Liver (tissue), 9 donors: ENCODE measurements around the gene GPR22. TPM values are rescaled to one million over a fixed set of nuclear protein-coding genes. Genes with fewer than 3 reads are reported as not detected.

Experiments
- DNase-seq: peaks from one replicate; pipeline ENCODE4 v3.0.0-alpha.2; 2017; ENCODE audit warnings: low spot score
- H3K27ac ChIP-seq, 2 donors: one replicate each; pipeline ENCODE4 v1.7.0; 2013; ENCODE audit warnings: inconsistent platforms in 2 of 2, low read length in 2 of 2, control low read depth in 1 of 2, low read depth in 1 of 2, mild to moderate bottlenecking in 1 of 2
- H3K27me3 ChIP-seq, 4 donors: one replicate each; pipeline versions ENCODE4 v1.6.1 to v1.7.0; 2013; ENCODE audit warnings: low read length in 3 of 4, inconsistent platforms in 1 of 4, mild to moderate bottlenecking in 1 of 4, moderate library complexity in 1 of 4; ENCODE audit not compliant: control insufficient read depth in 4 of 4, insufficient read depth in 4 of 4
- H3K36me3 ChIP-seq, 4 donors: one replicate each; pipeline versions ENCODE4 v1.6.1 to v1.7.0; 2013; ENCODE audit warnings: low read length in 3 of 4, mild to moderate bottlenecking in 3 of 4, low read depth in 1 of 4, moderate library complexity in 1 of 4; ENCODE audit not compliant: control insufficient read depth in 4 of 4, insufficient read depth in 3 of 4
- H3K4me1 ChIP-seq, 4 donors: one replicate each; pipeline versions ENCODE4 v1.6.1 to v1.7.0; 2013; ENCODE audit warnings: low read length in 3 of 4, mild to moderate bottlenecking in 3 of 4, moderate library complexity in 1 of 4; ENCODE audit not compliant: control insufficient read depth in 4 of 4, insufficient read depth in 4 of 4
- H3K4me3 ChIP-seq, 3 donors: one replicate each; pipeline versions ENCODE4 v1.6.1 to v1.7.0; 2013; ENCODE audit warnings: low read length in 3 of 3, control low read depth in 1 of 3, low read depth in 1 of 3, mild to moderate bottlenecking in 1 of 3
- H3K9ac ChIP-seq, 2 donors: one replicate each; pipeline ENCODE4 v1.7.0; 2013; ENCODE audit warnings: low read length in 2 of 2, mild to moderate bottlenecking in 2 of 2, moderate library complexity in 2 of 2, control low read depth in 1 of 2, low read depth in 1 of 2
- H3K9me3 ChIP-seq, 4 donors: one replicate each; pipeline versions ENCODE4 v1.6.1 to v1.7.0; 2013; ENCODE audit warnings: low read length in 3 of 4; ENCODE audit not compliant: control insufficient read depth in 4 of 4
- EGR1 ChIP-seq, 2 donors: IDR thresholded peaks; 2 replicates each; pipeline ENCODE4 v1.6.1; 2016 to 2018; ENCODE audit warnings: antibody characterized with exemption in 2 of 2, low read depth in 2 of 2
- FOXA1 ChIP-seq: IDR thresholded peaks from 2 replicates; pipeline ENCODE4 v1.6.1; 2016; ENCODE audit warnings: antibody characterized with exemption
- FOXA2 ChIP-seq: IDR thresholded peaks from 2 replicates; pipeline ENCODE4 v1.6.1; 2016; ENCODE audit warnings: antibody characterized with exemption
- GABPA ChIP-seq, 2 donors: IDR thresholded peaks in 1 of 2; conservative IDR thresholded peaks in 1 of 2; 2 replicates each; pipeline ENCODE4 v1.6.1; 2016; ENCODE audit warnings: antibody characterized with exemption in 2 of 2, mild to moderate bottlenecking in 1 of 2, moderate library complexity in 1 of 2
- HNF4A ChIP-seq, 2 donors: conservative IDR thresholded peaks; 2 replicates each; pipeline ENCODE4 v1.6.1; 2016; ENCODE audit warnings: antibody characterized with exemption in 2 of 2, mild to moderate bottlenecking in 2 of 2
- HNF4G ChIP-seq: IDR thresholded peaks from 2 replicates; pipeline ENCODE4 v1.6.1; 2016; ENCODE audit warnings: antibody characterized with exemption
- JUND ChIP-seq, 2 donors: IDR thresholded peaks; 2 replicates each; pipeline ENCODE4 v1.6.1; 2016; ENCODE audit warnings: antibody characterized with exemption in 2 of 2
- NR2F2 ChIP-seq: IDR thresholded peaks from 2 replicates; pipeline ENCODE4 v1.6.1; 2016; ENCODE audit warnings: antibody characterized with exemption
- RAD21 ChIP-seq, 2 donors: IDR thresholded peaks; 2 replicates each; pipeline ENCODE4 v1.6.1; 2016; ENCODE audit warnings: antibody characterized with exemption in 2 of 2, mild to moderate bottlenecking in 2 of 2
- RXRA ChIP-seq, 2 donors: IDR thresholded peaks; 2 replicates each; pipeline ENCODE4 v1.6.1; 2017 to 2018; ENCODE audit warnings: antibody characterized with exemption in 2 of 2, mild to moderate bottlenecking in 1 of 2
- SP1 ChIP-seq: IDR thresholded peaks from 2 replicates; pipeline ENCODE4 v1.6.1; 2018; ENCODE audit warnings: antibody characterized with exemption, mild to moderate bottlenecking
- TAF1 ChIP-seq: conservative IDR thresholded peaks from 2 replicates; pipeline ENCODE4 v1.6.1; 2016; ENCODE audit warnings: antibody characterized with exemption, mild to moderate bottlenecking
- YY1 ChIP-seq: IDR thresholded peaks from 2 replicates; pipeline ENCODE4 v1.6.1; 2016; ENCODE audit warnings: antibody characterized with exemption, mild to moderate bottlenecking
- WGBS: extraction: QIAGEN DNeasy Blood & Tissue Kit; methylation state at CpG from one replicate; pipeline ENCODE4 v1.1.7; 2013; 5-methylcytosine and 5-hydroxymethylcytosine counted together
- polyA plus RNA-seq, 2 donors: library from polyadenylated mRNA; stranded (reverse) in 1 of 2; unstranded in 1 of 2; fragments of 200-250 nt in 1 of 2; fragments of >200 nt in 1 of 2; fragmentation: Nextera tagmentation in 1 of 2; extraction: Ambion mirVana in 1 of 2; gene quantifications; one replicate each; pipeline versions ENCODE4 v1.2.1 to v1.2.3, GENCODE V29; 2013 to 2015
- total RNA-seq, 2 donors: library from RNA; depleted of rRNA; stranded (reverse); fragments of >200 nt; gene quantifications; one replicate each; pipeline ENCODE4 v1.2.3, GENCODE V29; 2014
- TF ChIP-seq, protein P1 (sequence below): IDR thresholded peaks from 2 replicates; pipeline ENCODE4 v1.6.1; 2016; ENCODE audit warnings: antibody characterized with exemption
- TF ChIP-seq, protein P2 (sequence below): IDR thresholded peaks from 2 replicates; pipeline ENCODE4 v1.6.1; 2016; ENCODE audit warnings: antibody characterized with exemption
- TF ChIP-seq, protein P3 (sequence below): IDR thresholded peaks from 2 replicates; pipeline ENCODE4 v1.6.1; 2016; ENCODE audit warnings: antibody characterized with exemption
- TF ChIP-seq, protein P4 (sequence below): fragments of 150-350 bp; IDR thresholded peaks from 2 replicates; pipeline ENCODE4 v1.5.1; 2017; ENCODE audit warnings: improper control_type of control experiment, low read depth, low read length; ENCODE audit not compliant: missing input control
- TF ChIP-seq, protein P5 (sequence below): IDR thresholded peaks from 2 replicates; pipeline ENCODE4 v1.6.1; 2016; ENCODE audit warnings: antibody characterized with exemption, mild to moderate bottlenecking
- donor health status: healthy.
- donor health status: healthy.
- donor health status: healthy.
- donor health status: healthy.
- donor health status: healthy.

Gene GPR22, protein sequence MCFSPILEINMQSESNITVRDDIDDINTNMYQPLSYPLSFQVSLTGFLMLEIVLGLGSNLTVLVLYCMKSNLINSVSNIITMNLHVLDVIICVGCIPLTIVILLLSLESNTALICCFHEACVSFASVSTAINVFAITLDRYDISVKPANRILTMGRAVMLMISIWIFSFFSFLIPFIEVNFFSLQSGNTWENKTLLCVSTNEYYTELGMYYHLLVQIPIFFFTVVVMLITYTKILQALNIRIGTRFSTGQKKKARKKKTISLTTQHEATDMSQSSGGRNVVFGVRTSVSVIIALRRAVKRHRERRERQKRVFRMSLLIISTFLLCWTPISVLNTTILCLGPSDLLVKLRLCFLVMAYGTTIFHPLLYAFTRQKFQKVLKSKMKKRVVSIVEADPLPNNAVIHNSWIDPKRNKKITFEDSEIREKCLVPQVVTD
- total RNA-seq (not detected), polyA plus RNA-seq (1 to 10 TPM in 1 of 2 donors, not detected in 1; 2.1 TPM)

DNA sequence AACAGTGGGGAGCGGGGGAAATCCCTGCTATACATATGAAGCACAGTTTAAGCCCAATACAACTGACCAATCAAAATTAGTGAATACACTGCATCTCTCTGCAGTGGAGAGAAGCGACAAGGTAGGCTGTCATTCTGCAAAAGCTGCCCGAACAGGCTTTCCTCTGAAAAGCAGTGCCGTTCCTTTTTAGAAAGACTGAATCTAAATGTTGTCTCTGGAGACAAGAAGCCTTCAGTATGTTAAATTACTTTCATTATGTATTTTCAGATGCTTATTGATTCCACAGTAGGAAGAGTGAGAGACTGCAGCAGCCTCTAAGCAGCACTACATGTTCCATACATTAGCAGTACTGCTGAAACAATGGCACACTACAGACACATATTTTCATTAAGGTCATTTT lies at the start of gene GPR22:
Gene GPR22, plus strand, starts transcription at position 129 of the 400 bp plus-strand sequence. CDS start 4,004 bp downstream, outside the sequence.
- Histone ChIP-seq H3K27ac (no peak within 1 kb of the TSS), H3K9me3 (no peaks in the 10 kb centered on the region), H3K27me3 (no peaks in the 10 kb centered on the region), H3K36me3 (no peaks in the 10 kb centered on the region), H3K9ac (no peak within 1 kb of the TSS), H3K4me1 (no peaks in the 10 kb centered on the region), H3K4me3 (no peak within 1 kb of the TSS)
- WGBS, result 86% methylated on average over 4 of the region's 4 CpGs
- DNase-seq, result no peak
- no peak for TF ChIP-seq YY1

DNA sequence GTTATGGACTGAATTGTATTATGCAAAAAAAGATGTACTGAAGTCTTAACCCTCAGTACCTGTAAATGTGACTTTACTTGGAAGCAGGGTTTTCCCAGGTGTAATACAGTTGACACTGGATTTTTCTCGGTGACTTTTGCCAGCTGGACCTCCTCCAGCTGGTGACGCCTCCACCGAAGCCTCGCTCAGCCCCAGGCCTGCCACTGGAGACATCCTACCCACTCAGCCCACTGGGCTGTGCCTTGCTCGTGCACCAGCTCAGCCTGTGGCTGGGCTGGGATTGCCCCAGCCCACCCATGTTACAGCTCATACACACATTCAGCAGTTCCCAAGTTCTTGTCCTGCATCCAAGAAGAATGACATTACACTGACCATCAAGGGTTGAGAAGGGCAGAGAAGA lies 42.4 kb upstream of the GPR22 start:
- Histone ChIP-seq H3K36me3 (no peaks in the 10 kb centered on the region), H3K4me1 (peaks cover 0 to 3% (median 0%) of the 10 kb centered on the region in 4 donors), H3K4me3 (no peak overlapping the region), H3K27ac (no peak overlapping the region), H3K27me3 (no peaks in the 10 kb centered on the region), H3K9ac (no peak overlapping the region), H3K9me3 (no peaks in the 10 kb centered on the region)
- WGBS, result 57% methylated on average over 5 of the region's 5 CpGs
- TF ChIP-seq, protein P1, sequence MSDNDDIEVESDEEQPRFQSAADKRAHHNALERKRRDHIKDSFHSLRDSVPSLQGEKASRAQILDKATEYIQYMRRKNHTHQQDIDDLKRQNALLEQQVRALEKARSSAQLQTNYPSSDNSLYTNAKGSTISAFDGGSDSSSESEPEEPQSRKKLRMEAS, result no peak
- TF ChIP-seq SP1 (no peak), TAF1 (no peak), RXRA (IDR thresholded peaks at IDR 0.05) (no peak), JUND (IDR thresholded peaks at IDR 0.05) (no peak), GABPA (IDR thresholded peaks at IDR 0.05 in 1 of 2, conservative IDR thresholded peaks at IDR 0.05 in 1 of 2) (no peak), HNF4G (no peak), FOXA2 (no peak), EGR1 (IDR thresholded peaks at IDR 0.05; ENCODE audit: low read depth in 2 of 2) (no peak), RAD21 (IDR thresholded peaks at IDR 0.05) (no peak), NR2F2 (no peak), HNF4A (conservative IDR thresholded peaks at IDR 0.05) (no peak), FOXA1 (no peak), YY1 (no peak)
- TF ChIP-seq, protein P2, sequence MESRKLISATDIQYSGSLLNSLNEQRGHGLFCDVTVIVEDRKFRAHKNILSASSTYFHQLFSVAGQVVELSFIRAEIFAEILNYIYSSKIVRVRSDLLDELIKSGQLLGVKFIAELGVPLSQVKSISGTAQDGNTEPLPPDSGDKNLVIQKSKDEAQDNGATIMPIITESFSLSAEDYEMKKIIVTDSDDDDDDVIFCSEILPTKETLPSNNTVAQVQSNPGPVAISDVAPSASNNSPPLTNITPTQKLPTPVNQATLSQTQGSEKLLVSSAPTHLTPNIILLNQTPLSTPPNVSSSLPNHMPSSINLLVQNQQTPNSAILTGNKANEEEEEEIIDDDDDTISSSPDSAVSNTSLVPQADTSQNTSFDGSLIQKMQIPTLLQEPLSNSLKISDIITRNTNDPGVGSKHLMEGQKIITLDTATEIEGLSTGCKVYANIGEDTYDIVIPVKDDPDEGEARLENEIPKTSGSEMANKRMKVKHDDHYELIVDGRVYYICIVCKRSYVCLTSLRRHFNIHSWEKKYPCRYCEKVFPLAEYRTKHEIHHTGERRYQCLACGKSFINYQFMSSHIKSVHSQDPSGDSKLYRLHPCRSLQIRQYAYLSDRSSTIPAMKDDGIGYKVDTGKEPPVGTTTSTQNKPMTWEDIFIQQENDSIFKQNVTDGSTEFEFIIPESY, result no peak
- TF ChIP-seq, protein P3, sequence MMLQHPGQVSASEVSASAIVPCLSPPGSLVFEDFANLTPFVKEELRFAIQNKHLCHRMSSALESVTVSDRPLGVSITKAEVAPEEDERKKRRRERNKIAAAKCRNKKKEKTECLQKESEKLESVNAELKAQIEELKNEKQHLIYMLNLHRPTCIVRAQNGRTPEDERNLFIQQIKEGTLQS, result no peak
- TF ChIP-seq, protein P4, sequence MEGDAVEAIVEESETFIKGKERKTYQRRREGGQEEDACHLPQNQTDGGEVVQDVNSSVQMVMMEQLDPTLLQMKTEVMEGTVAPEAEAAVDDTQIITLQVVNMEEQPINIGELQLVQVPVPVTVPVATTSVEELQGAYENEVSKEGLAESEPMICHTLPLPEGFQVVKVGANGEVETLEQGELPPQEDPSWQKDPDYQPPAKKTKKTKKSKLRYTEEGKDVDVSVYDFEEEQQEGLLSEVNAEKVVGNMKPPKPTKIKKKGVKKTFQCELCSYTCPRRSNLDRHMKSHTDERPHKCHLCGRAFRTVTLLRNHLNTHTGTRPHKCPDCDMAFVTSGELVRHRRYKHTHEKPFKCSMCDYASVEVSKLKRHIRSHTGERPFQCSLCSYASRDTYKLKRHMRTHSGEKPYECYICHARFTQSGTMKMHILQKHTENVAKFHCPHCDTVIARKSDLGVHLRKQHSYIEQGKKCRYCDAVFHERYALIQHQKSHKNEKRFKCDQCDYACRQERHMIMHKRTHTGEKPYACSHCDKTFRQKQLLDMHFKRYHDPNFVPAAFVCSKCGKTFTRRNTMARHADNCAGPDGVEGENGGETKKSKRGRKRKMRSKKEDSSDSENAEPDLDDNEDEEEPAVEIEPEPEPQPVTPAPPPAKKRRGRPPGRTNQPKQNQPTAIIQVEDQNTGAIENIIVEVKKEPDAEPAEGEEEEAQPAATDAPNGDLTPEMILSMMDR, result no peak
- TF ChIP-seq, protein P5, sequence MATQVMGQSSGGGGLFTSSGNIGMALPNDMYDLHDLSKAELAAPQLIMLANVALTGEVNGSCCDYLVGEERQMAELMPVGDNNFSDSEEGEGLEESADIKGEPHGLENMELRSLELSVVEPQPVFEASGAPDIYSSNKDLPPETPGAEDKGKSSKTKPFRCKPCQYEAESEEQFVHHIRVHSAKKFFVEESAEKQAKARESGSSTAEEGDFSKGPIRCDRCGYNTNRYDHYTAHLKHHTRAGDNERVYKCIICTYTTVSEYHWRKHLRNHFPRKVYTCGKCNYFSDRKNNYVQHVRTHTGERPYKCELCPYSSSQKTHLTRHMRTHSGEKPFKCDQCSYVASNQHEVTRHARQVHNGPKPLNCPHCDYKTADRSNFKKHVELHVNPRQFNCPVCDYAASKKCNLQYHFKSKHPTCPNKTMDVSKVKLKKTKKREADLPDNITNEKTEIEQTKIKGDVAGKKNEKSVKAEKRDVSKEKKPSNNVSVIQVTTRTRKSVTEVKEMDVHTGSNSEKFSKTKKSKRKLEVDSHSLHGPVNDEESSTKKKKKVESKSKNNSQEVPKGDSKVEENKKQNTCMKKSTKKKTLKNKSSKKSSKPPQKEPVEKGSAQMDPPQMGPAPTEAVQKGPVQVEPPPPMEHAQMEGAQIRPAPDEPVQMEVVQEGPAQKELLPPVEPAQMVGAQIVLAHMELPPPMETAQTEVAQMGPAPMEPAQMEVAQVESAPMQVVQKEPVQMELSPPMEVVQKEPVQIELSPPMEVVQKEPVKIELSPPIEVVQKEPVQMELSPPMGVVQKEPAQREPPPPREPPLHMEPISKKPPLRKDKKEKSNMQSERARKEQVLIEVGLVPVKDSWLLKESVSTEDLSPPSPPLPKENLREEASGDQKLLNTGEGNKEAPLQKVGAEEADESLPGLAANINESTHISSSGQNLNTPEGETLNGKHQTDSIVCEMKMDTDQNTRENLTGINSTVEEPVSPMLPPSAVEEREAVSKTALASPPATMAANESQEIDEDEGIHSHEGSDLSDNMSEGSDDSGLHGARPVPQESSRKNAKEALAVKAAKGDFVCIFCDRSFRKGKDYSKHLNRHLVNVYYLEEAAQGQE, result no peak
- DNase-seq, result no peak
